Frontal cortex (tissue), 4 donors: Measurements from ENCODE around the gene MXI1. TPM values are rescaled to one million over a fixed set of nuclear protein-coding genes. Genes with fewer than 3 reads are reported as not detected.
"Not testable (repeated sequence)": the region's sequence is repeated elsewhere in the genome, so short reads cannot be mapped to it uniquely, and the experiment has no call there.

Source experiments
- DNase-seq, 2 donors: peaks; one replicate each; pipeline ENCODE4 v3.0.0; 2012; ENCODE audit warnings: low spot score in 2 of 2
- FAIRE-seq: peaks from 2 replicates; lab custom pipeline; 2012; peaks lifted over from hg19 to GRCh38; lab: Jason Lieb, UNC
- total RNA-seq: library from RNA; depleted of rRNA; stranded (reverse); fragments of >200 nt; gene quantifications from one replicate; pipeline ENCODE4 v1.2.3, GENCODE V29; 2014
- donor health status: control.
- donor health status: control.
- donor health status: control.

The MXI1 gene
- total RNA-seq, 1 donor from 2014 or later, result 60.3 TPM

DNA sequence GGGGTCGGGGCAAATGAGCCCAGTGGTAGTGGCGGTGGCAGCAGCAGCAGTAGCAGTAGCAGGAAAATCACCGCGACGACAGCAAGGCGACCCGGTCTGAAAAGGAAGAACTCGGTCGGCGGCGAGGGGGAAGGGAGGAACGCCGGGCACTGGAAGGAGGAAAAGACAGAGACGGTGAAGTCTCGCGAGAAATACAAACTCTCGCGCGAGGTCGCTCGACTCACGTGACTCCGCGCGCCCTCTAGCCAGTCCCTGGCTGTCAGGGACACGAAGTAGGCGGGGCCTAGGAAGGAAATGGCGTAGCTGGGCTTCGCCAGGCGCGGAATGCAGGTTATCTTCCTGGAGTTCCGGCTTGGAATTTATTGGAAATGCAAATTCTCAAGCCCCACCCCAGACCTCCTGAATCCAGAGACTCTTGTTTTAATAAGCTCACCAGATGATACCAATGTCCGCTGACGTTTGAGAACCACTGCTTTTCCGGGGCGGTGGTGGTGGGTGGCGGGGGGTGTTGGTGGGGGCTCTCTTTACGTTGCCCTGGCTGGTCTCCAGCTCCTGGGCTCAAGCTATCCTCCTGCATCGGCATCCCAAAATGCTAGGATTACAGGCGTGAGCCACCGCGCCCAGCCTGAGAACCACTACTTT, 97.5 kb downstream of the MXI1 start, which contains the start of gene SMNDC1:
Gene SMNDC1 (minus strand): TSS at position 141 of the 642 bp plus-strand sequence. CDS start 1,333 bp downstream, outside the sequence.
- DNase-seq, result peak; percentile 97 to 98

DNA sequence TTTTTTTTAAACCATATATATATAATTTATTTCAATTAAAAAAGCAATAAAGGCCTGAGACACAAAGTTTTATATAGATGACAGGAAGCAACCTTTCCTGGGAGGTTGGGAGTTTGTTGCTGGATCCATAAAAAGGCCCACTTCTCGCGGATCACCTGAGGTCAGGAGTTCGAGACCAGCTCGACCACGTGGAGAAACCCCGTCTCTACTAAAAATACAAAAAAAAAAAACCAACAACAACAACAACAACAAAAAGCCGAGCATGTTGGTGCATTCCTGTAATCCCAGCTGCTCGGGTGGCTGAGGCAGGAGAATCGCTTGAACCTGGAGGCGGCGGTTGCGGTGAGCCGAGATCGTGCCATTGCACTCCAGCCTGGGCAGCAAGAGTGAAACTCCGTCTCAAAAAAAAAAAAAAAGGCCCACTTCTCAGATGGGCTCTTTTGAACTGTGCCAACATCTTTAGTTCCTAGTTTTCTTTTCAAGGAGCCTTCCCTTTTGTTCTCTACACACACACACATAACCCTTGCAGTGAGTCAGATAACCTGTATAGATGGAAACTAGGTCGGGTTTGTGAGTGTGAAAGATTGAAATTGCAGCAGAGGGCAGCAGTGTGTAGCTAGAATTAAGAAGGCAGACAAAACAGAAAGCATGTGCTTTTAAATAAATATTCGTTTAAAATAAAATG, 98.5 kb downstream of the MXI1 start:
- FAIRE-seq, result no peak
- peak in 1 of 2 donors; percentile 41 for DNase-seq

More for the DNA sequence above, 97.5 kb downstream of the MXI1 start, which contains the start of gene SMNDC1:
- peak; percentile 85 for FAIRE-seq

DNA sequence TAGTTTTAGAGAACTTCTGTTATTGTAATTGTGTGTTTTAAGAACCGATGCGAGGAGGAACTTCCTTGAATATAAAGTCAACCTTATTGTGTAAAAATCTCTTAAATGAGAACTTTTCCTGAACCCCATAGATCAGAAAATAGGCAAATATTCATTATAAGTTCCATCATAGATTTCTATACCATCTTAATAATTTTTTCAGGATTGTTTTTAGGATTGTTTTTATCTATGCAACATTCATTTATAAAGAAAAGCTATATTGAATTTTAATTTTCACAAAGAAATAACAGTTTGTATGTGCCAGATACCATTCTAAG, 99.0 kb downstream of the MXI1 start:
- DNase-seq (no peak), FAIRE-seq (peak; percentile 23)

DNA sequence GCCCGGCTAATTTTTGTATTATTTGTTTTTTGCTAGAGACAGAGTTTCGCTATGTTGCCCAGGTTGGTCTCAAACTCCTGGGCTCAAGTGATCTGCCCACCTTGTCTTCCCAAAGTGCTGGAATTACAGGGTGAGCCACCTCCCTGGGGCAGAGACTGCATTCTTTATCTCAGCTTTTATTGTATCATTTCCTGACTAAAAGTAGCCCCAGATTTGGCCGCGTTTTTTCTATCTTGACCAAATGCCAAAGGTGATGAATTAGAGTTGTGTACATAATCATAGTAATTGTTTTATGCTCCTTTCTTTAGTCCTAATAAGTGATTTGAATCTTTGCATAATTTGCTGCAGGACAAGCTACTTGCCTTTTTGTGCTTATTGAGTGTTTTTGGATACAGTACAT, 100.4 kb downstream of the MXI1 start:
- no peak for FAIRE-seq
- no peak for DNase-seq

DNA sequence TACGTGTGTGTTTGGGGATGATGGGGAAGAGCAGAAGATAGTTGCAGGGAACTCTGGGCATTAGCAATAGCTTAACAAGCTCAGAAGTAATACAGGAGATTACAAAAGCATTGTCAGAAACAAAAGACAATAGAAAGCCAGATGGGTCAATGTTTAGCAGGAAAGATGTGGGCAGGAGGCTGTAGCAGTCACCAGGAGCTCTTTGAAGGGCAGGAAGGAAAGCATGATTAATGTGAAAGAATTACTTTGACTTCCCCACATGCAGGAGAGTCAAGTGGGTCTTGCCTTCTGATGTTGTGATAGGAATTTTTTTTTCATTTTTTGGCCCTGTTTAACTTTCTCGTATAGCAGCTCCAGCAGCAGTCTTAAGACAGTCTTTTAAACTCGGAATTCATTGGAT, 103.3 kb downstream of the MXI1 start:
- DNase-seq (no peak), FAIRE-seq (no peak)

DNA sequence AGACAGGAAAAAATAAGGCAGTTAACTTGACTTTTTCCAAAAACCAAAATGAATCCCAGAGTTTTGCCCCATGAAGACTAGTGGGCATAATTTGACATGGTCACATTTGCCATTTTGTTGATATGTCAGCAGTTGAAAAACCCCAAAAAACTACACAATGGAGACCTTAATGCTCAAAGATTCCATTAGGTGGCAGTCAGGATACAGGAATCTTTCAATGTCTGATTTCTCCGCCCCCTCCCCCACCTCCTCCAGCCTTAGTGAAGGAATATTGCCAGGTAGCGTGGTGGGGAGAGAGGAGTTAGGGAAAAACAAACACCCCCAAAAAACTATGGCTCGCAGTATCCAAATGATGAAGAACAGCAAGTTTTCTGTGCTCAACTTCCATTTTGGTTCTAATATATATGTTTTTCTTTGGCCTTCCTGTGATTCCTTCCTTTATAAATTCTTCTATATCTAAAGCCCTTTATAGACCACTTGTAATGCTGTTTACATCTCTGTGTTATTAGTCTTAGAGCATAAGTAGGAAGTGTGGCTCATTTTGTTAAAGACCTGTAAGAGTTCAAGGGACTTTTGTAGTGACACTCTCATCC, 104.0 kb downstream of the MXI1 start:
- FAIRE-seq (no peak), DNase-seq (peak in 1 of 2 donors; percentile 54)

DNA sequence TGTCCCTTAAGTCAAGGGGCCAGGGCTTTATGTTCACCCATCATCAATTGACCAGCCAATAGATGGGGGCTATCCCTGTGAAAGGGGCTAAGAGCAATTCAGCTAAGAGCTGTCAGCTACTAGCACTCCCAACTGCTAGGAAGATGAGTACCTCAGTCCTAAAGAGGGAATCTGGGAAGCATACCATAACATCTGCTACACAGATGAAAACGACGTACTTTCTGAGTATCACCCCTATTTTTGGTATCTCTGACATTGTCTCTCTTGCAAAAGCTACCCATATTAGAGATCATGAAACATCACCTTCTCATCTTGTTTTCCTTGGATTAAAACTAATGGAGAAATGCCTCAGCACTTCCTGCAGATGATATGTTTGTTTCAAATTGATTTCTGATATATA, 104.8 kb downstream of the MXI1 start:
- FAIRE-seq (no peak), DNase-seq (no peak)

DNA sequence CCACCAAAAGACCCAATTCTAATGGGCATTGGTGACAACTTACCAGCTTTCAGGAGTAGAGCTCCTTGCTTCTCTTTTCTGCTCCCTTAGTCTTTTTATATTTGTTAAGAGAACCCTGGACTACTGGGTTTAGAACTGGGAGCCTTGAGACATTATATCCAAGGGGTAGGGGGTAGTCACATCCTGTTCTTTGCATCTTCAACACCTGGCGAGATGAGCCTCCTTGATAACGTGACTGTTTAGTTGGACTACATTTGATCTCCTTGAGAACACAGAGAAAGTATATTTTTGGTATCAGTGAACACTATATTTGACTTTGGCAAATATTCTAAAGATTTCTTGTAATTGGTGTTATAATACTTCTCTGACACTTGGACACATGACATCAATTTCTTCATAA, 106.3 kb downstream of the MXI1 start:
- no peak for FAIRE-seq

DNA sequence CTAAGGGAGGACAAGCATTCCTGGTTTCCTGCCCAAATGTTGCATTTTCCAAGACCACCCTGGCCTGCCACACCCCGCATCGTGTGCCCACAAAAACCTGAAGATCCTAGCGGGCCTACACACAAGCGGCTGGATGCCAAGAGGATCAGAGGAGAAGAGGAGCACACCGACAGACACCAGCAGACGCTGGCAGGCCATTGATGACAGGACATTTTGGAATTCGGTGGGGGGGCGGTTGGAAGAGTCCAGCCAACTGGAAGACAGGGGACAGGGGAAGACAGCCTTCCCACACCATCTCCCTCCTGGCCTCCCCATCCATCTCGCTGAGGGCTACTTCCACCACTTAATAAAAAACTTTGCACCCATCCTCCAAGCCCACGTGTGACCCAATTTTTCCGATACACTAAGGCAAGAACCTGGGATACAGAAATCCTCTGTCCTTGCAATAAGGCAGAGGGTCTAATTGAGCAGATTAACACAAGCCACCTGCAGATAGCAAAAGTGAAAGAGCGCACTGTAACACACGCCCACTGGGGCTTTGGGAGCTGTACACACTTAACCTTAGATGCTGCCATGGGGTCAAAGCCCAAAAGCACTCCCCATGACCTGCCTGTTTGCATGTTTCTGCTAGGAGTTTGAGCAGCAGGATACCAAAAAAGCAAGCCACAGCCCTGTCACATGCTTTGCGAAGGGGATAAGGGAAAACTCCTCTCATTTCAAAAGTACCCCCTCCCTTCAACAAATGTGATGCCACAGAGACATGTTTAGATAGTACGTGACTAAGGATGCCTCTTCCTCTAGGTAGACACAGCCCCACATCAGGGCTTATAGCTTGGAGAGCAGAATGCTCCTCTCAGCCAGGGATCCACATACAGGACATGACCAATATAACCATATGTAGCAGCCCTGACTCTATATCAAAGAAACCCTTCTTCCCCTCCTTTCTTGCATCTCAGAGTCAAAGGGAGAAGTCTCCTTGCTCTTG, 110.8 kb downstream of the MXI1 start:
- FAIRE-seq (no peak), DNase-seq (no peak)

More for the DNA sequence above, 106.3 kb downstream of the MXI1 start:
- DNase-seq, result no peak

DNA sequence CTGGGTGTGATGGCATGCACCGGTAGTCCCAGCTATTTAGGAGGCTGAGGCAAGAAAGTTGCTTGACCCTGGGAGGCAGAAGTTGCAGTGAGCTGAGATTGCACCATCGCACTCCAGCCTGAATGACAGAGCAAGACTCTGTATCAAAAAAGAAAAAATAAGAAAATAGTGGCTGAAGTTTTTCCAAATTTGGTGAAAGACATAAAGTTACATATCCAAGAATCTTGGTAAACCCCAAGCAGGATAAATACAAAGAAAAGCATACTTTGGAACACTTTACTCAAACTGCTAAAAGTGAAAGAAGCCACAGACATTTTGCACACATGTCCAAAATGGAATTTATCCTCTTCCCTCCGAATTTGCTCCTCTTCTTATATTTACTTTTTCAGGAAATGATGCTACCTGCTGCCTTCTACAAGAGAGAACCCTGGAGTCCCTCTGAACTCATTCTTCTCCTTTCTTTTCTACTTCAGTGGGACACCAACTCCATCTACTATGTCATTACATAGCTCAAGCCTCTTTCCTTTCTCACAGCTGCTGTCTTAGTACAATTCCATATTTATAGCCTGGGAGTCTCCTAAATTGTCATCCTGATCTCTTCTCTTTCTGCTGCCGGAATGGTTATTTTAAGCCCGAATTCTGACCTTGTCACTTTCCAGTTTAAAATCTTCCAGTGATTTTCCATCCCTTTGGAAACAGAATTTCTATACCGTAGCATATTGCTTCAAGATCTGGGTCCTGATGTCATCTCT, 114.6 kb downstream of the MXI1 start:
- FAIRE-seq (no peak), DNase-seq (no peak)

DNA sequence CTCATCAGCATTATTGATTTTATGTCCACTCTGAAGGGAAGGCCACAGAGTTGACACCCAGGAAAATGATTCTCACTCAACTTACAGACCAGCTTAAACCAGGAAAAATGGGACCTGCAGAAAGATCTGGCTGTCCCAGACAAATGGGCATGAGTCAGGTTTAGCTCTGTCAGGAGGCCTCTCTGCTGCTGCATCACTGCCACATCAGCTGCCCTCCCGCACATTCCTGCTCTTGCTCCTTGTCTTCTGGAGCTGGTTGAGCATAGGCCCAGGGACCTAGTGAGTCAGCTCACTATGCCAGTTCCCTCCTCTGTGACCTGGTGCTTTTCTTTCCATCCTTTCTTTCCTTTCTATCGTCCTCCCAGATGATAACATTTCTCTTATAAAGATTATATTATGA, 116.1 kb downstream of the MXI1 start:
- DNase-seq, result no peak
- FAIRE-seq, result no peak

DNA sequence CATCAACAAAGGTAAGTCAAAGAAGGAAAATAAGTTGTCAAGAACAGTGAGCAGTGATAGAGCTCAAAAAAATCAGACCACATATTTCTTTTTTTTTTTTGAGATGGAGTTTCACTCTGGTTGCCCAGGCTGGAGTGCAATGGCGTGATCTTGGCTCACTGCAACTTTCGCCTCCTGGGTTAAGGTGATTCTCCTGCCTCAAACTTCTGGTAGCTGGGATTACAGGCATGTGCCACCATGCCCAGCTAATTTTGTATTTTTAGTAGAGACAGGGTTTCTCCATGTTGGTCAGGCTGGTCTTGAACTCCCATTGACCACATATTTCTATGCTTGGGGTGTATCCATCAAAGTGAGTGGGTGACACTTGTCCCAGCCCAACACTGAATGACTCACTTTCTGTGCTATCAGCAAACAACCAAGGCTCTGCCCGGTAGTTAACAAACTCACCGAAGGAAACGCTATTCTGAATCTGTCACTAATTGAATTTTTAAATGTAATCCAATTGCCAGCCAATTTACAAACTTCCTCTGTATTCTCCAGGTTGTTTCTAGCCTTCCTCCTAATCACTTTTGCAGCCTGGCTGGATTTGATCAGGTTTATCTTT, 116.9 kb downstream of the MXI1 start:
- FAIRE-seq, result no peak
- no peak for DNase-seq

DNA sequence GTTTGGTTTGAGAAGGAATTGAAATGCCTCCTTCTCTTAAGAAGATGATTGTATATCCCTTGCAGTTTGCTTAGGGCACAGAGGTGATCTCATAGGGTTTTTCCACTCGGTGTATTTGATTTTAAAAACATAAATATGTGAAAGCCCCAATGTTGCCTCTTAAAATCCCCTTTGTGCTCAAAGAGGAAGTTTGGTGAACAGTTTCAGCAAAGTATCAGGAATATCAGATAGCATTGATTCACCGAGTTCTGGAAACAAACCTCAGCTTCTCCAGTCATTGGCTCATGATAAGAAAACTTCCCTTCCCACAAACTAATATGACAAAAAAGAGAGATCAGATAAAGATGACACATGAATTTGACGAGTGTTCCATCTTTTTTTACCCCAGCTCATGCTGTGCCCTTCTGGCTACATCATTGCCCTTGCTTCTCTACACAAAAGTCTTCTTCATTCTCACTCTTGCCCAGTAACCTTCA, 117.4 kb downstream of the MXI1 start:
- no peak for FAIRE-seq

DNA sequence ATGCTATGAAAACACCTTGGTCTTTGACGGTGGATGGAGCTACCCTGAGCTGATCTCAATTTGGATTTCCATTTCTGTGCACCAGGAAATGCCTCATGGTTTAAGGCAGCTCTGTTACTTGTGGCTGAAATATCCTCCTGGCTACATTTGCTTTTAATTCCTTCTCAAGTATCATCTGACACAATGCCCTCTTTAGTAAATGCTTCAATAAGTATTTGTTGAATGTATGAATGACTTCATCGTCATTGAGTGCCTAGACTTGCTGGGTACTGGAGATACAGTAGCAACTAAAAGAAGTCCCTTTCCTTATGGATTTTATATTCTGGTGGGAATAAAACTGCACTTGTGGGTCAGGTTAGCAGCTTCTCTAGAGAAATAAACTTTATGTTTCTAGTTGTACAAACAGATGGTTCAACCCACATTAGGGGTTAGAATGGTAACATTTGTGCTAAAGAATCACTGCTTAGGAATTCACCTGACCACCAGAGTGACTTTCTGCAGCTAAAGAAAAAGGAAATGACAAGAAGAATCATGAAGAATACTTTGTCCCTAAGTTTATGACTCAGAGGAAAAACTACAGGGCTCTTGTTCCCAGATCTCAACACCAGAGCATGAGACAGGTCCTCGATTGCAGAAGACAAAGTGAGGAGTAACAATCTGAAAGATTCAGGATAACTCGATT, 119.1 kb downstream of the MXI1 start:
- no peak for FAIRE-seq
- no peak for DNase-seq

More for the DNA sequence above, 117.4 kb downstream of the MXI1 start:
- DNase-seq, result no peak

DNA sequence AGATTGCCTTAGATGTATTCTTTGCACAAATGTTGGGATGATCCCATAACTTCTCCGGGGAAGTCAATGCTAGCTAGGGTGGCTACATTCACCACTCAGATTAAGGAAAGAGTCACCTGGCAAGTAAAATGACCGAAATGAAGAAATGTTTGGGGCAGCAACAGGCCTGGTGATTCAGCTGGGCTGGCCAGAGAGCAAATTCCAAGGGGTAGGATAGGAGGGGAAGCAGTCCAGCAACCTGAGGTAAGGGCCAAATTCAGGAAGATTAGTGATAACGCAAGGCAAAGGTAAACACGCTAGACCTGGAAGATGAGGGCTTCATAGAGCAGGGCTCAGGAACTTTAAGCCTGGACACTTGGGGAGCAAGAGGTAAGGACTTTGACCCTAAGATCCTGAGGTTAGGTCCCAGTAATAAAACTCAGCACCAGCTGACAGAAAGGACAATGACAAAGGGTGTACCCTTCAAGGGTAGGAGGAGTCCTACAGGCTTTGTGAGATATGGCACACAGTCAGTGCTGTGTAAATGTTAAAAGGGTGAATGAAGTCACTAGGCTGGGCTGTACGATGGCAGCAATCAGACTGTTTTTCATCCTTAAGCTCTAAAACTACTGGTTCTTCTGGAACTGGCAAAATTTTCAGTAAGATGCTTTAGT, 120.0 kb downstream of the MXI1 start:
- DNase-seq, result no peak
- no peak for FAIRE-seq

DNA sequence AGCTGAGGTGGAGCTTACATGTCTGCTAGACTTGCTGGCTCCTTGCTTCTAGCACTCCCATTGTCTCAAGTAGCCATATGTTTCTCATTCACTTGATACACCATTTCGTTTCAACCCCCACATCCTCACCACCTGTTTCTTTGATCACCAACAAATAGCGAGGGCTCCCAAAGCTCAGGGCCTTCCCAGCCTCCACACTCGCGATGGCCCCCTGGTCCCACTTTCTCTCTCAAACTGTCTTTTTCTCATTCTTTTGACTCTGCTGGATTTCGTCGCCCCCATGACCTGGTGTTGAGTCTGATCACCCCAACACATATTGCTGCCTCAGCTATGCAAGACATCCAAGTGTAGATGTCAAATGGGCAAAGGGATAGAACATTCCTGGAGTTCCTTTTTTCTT, 123.3 kb downstream of the MXI1 start:
- DNase-seq (no peak), FAIRE-seq (no peak)

DNA sequence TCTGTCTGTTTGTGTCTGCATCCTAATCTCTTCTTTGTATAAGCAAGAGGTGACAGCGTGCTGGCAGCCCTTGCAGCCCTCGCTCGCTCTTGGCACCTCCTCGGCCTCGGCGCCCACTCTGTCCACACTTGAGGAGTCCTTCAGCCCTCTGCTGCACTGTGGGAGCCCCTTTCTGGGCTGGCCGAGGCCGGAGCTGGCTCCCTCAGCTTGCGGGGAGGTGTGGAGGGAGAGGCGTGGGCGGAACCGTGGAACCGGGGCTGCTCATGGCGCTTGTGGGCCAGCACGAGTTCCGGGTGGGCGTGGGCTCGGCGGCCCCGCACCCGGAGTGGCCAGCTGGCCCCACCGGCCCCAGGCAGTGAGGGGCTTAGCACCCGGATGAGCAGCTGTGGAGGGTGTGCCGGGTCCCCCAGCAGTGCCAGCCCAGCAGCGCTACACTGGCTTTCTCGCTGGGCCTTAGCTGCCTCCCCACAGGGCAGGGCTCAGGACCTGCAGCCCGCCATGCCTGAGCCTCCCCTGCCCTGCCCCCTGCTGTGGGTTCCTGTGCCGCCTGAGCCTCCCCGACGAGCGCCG, 123.9 kb downstream of the MXI1 start:
- FAIRE-seq, DNase-seq: not testable (repeated sequence)
